Retinal pigment epithelial cell (primary cell): ENCODE measurements around the gene TST.

Experiments used
- DNase-seq: peaks from one replicate; pipeline ENCODE4 v3.0.0-alpha.2; 2010; ENCODE audit warnings: low read depth
- H3K4me3 ChIP-seq: 2 replicates; pipeline ENCODE4 v1.5.1; 2011; ENCODE audit warnings: mild to moderate bottlenecking, low read length, control low read depth, moderate library complexity
- CTCF ChIP-seq: conservative IDR thresholded peaks from 2 replicates; pipeline ENCODE4 v1.5.1; 2011; ENCODE audit warnings: low read depth, low read length, control low read depth, inconsistent platforms

TST gene

GRCh38 chr22:37053310-37054055 lies 34.2 kb upstream of the TST start:
- TF ChIP-seq CTCF = no peak
- H3K4me3 ChIP-seq = no peak overlapping the region
- no peak for DNase-seq

- peak overlapping the region; percentile 55 for H3K4me3 ChIP-seq
- DNase-seq = no peak
- no peak for TF ChIP-seq CTCF
Observed at GRCh38 chr22:37052386-37053309, 33.4 kb upstream of the TST start.

- DNase-seq = no peak
- no peak for TF ChIP-seq CTCF
- peak within 1 kb of the TSS; percentile 55 for H3K4me3 ChIP-seq
Observed at GRCh38 chr22:37051391-37052385, 32.4 kb upstream of the TST start, which contains the start of gene KCTD17. Gene KCTD17, plus strand, starts transcription at chr22:37051742. Its CDS starts 19 bp downstream, at chr22:37051761.

- no peak for TF ChIP-seq CTCF
- DNase-seq = no peak
- no peak overlapping the region for H3K4me3 ChIP-seq
Observed at GRCh38 chr22:37050913-37051312, 31.7 kb upstream of the TST start.

GRCh38 chr22:37049224-37049623 lies 30.0 kb upstream of the TST start:
- no peak for DNase-seq
- H3K4me3 ChIP-seq = no peak overlapping the region
- no peak for TF ChIP-seq CTCF

DNA sequence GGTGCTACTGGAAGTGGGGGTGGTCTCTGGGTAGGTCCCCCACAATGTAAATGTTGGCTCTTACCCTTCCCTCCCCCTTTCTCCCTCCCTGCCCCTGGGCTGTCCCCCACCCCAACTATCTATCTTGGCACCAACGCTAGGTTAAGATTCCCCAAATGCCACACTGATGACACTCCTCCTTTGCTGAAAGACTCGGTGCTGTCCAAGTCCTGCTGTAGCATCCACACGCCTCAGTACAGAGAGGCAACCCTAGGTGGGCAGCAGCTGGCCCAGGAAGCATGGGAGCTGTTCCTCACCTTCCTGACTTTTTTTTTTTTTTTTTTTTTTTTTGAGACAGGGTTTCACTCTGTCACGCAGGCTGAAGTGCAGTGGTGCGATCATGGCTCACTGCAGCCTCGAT lies 28.9 kb upstream of the TST start:
- TF ChIP-seq CTCF = no peak
- no peak for DNase-seq
- no peak overlapping the region for H3K4me3 ChIP-seq
